Measurements from ENCODE around the gene TFR2.

TFR2 gene

GRCh38 chr7:100584683-100585510 is 56.5 kb downstream of the TFR2 start:
- DNase-seq: no peak

GRCh38 chr7:100584054-100584682 is 57.2 kb downstream of the TFR2 start:
- DNase-seq: no peak

- DNase-seq: no peak
These were observed 58.0 kb downstream of the TFR2 start for GRCh38 chr7:100583132-100584053.

GRCh38 chr7:100582650-100583049 is 58.7 kb downstream of the TFR2 start:
- no peak for DNase-seq

- DNase-seq: no peak
These were observed 59.2 kb downstream of the TFR2 start for GRCh38 chr7:100582041-100582579.

- DNase-seq: no peak
These were observed 60.7 kb downstream of the TFR2 start for GRCh38 chr7:100580466-100581283.

GRCh38 chr7:100578246-100579183 is 62.8 kb downstream of the TFR2 start:
- no peak for DNase-seq

GRCh38 chr7:100577507-100577906 is 63.8 kb downstream of the TFR2 start:
- DNase-seq: no peak

GRCh38 chr7:100577103-100577502 is 64.2 kb downstream of the TFR2 start:
- no peak for DNase-seq

- DNase-seq: no peak
These were observed 64.9 kb downstream of the TFR2 start for GRCh38 chr7:100576384-100576993.

- no peak for DNase-seq
These were observed 65.5 kb downstream of the TFR2 start for GRCh38 chr7:100575746-100576383.

GRCh38 chr7:100575206-100575631 is 66.1 kb downstream of the TFR2 start:
- no peak for DNase-seq

- no peak for DNase-seq
These were observed 66.8 kb downstream of the TFR2 start for GRCh38 chr7:100574362-100575205.

GRCh38 chr7:100573691-100574361 is 67.5 kb downstream of the TFR2 start, which contains the start of gene SAP25:
SAP25 (minus strand) TSS chr7:100573900; CDS start chr7:100573742, 158 bp downstream.
- no peak for DNase-seq

GRCh38 chr7:100572949-100573675 is 68.2 kb downstream of the TFR2 start:
- no peak for DNase-seq

- DNase-seq: no peak
These were observed 68.9 kb downstream of the TFR2 start for GRCh38 chr7:100572281-100572948.

GRCh38 chr7:100571829-100572116 is 69.6 kb downstream of the TFR2 start:
- DNase-seq: no peak
